Astrocyte of the hippocampus (primary cell): ENCODE data around the gene COX14.
"Not testable (repeated sequence)": the region's sequence is repeated elsewhere in the genome, so short reads cannot be mapped to it uniquely, and the experiment has no call there.

ENCODE experiments used
- DNase-seq: peaks from one replicate; pipeline ENCODE4 v3.0.0; 2011; ENCODE audit warnings: low read depth, low spot score

The COX14 gene

DNA sequence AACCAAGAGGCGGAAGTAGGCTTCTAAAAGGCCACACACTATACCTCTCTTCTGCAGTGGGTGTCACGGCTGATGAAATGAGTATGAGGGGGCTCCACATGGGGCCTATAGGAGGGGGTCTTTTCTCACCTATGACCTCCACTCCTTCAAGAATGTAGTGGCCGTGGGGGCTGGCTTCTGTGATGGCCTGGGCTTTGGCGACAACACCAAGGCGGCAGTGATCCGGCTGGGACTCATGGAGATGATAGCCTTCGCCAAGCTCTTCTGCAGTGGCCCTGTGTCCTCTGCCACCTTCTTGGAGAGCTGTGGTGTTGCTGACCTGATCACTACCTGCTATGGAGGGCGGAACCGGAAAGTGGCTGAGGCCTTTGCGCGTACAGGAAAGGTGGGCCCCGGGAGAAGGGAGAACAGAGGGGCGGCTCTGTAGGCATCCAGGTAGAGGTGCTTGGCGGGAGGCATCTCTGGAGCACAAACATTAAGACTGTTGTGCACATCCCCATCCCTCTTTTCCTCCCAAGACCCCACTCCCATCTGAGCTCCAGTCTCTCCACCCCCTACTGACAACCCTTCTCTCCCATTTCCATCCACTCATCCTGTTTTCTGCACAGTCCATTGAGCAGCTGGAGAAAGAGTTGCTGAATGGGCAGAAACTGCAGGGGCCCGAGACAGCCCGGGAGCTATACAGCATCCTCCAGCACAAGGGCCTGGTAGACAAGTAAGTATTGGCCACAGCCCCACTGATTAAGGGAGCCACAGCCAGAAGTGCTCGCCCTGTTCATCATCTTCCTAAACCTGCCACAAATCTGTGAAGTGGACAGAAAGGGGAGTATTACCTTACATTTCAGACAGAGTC is 4.4 kb upstream of the COX14 start:
- no peak for DNase-seq

GRCh38 chr12:50109319-50109718 is 2.7 kb upstream of the COX14 start:
- DNase-seq = no peak

DNA sequence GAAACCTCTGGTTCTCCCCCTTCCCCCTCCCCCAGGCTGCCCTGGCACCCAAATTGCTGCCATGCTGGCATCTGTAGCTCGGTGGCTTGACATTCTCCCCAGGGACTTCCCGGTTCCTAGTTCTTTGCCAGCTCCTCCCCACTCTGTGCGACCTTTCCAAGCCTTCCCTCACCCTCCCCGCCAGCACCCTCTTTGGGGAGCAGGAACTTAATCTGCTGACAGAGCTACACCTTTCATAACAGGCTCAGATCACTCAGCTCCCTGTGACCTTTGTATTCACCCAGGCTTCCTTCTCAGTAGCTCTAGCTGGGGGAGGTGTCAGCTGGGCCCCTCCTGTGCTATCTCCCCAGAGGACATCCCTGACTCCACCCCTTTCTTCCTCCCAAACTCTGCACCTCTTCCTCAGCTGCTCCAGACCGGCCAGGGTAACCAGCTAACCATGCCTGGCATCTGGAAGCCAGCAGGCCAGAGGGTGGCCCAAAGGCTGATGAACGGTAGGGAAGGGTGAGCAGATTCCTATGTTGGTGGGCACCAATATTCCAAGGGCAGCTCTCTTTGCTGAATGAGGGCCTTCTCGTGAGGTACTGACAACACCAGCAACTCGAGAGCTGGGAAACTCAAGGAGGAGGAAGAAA is 1.8 kb upstream of the COX14 start:
- DNase-seq = no peak

- DNase-seq = peak; percentile 21
Measured at GRCh38 chr12:50110762-50111351, 1.2 kb upstream of the COX14 start.

DNA sequence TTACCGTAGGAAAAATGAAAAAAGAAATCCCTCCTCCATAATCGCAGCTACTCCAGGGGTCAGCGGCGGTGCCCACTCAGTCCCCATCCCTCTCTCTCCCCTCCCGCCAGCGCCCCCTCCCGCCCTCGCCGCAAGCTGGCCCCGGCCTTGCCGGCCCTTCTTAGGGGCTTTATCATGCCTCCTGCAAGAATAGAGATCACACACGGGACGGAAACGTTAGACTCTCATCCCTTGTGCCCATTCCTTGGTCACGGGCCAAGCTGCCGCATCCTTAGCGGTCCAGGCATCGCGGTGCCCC is 692 bp upstream of the COX14 start:
- DNase-seq = no peak

- no peak for DNase-seq
Measured at GRCh38 chr12:50112456-50113218, 601 bp downstream of the COX14 start.

GRCh38 chr12:50117057-50117622 is 5.1 kb downstream of the COX14 start:
- no peak for DNase-seq

DNA sequence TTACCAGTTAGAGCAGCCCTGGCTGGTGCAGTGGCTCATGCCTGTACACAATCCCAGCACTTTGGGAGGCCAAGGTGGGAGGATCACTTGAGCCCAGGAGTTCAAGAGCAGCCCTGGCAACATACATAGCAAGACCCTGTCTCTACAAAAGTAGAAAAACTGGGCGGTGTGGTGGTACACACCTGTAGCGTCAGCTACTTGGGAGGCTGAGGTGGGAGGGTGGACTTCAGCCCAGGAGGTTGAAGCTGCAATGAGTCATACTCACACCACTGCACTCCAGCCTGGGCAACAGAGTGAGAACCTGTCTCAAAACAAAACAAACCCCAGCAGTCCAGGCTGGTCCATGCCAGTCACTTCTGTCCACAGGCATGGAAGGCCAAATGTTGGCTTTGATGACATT is 7.4 kb downstream of the COX14 start:
- no peak for DNase-seq

- no peak for DNase-seq
Measured at GRCh38 chr12:50120521-50120920, 8.5 kb downstream of the COX14 start.

GRCh38 chr12:50120953-50121352 is 8.9 kb downstream of the COX14 start:
- DNase-seq = no peak

DNA sequence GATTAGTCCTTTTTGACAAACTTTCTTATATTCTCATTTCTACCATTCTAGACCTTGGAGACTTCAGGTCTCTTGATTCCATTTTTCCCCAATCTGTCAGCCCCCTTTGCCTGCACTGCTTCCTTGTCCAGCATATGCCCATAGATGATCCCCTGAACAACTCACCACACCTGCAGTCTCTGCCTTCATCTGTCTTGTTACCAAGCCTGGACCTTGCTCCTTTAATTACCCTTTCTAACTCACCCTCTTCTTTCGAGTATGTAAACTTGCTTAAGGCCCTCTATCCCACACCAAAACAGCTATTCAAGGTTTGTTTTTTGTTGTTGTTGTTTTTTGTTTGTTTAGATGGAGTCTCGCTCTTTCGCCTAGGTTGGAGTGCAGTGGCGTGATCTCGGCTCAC is 9.6 kb downstream of the COX14 start:
- DNase-seq = no peak

DNA sequence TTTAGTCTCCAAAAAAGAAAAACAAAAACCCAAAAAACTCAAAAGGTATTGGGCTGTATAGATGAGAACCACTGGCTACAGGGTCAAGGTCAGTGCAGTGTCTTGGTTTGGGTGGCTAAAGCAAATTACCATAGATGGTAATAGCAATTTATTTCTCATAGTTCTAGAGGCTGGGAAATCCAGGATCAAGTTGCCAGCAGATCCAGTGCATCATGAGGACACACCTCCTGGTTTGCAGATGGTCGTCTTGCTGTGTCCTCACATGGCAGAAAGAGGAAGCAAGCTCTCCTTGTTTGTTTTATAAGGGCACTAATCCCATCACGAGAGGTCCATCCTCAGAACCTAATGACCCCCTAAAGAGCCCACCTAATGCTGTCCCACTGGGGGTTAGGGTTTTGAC is 11.2 kb downstream of the COX14 start:
- no peak for DNase-seq

GRCh38 chr12:50127546-50127945 is 15.5 kb downstream of the COX14 start:
- no peak for DNase-seq

- DNase-seq = no peak
Measured at GRCh38 chr12:50129290-50129689, 17.3 kb downstream of the COX14 start.

DNA sequence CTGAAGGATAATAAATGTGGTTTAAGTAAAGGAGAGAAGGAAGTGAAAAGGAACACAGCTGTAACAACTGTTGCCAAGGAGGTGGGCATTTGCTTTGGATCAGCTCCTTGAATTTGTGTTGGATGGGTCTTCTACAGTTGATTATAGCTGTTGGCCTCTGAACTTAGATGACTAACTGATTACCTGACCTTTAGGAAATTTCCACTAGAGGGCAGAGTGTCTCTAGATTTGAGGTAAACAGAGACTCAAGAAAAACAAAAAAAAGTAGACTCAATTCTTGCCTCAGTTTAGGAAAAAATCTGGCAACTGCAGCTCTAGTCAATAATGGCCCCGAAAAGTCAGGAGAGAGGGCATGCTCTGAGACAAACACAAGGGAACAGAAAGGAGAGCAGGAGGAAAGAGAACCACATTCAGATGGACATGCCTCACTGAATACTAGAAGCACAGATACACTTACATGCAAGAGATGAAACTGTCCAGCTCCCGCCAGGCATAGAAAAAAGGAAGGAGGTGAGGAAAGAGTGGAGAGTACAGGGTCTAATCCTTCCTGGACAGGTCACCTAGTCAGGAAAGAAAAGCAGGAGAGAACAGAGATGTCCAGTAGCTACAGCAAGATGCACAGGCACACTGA is 20.6 kb downstream of the COX14 start:
- peak; percentile 54 for DNase-seq

GRCh38 chr12:50142993-50143392 is 31.0 kb downstream of the COX14 start:
- DNase-seq = no peak

DNA sequence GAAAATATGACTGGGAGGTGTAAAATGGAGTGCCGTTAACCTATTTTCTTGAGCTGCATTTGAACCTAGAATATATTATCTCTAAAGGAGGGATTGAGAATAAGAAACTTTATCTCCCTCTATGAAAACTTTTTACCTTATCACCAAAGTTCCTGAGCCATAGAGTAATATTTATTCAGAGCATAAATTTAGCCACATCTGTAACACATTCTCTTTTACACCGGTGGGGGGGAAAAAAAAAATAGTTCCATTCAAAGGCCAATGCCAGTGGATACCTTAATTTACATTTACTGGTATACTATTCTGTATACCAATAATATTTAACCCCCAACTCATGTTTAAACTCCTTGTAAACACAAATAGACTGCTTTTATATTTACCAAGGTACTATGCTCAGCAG is 33.4 kb downstream of the COX14 start:
- no peak for DNase-seq

GRCh38 chr12:50147281-50147680 is 35.2 kb downstream of the COX14 start:
- DNase-seq = no peak

- not testable (repeated sequence) for DNase-seq
Measured at GRCh38 chr12:50148011-50148410, 36.0 kb downstream of the COX14 start.

- no peak for DNase-seq
Measured at GRCh38 chr12:50149311-50149710, 37.3 kb downstream of the COX14 start.

GRCh38 chr12:50151047-50151687 is 39.1 kb downstream of the COX14 start:
- DNase-seq = no peak
